SU-DHL-6 (cell line): ENCODE results near the gene SLC44A5.

Experiments
- CTCF ChIP-seq: fragments of 200-600 bp; sonication (generic); IDR thresholded peaks from one replicate; pipeline ENCODE4 v1.5.1; 2017; ENCODE audit warnings: antibody characterized with exemption, mild to moderate bottlenecking, low read length, moderate library complexity; ENCODE audit not compliant: insufficient read depth, poor library complexity, severe bottlenecking
- EZH2phosphoT487 ChIP-seq: fragments of 200-600 bp; sonication (generic), shearing (Covaris generic); conservative IDR thresholded peaks from 2 replicates; pipeline ENCODE4 v1.6.1; 2018; ENCODE audit warnings: mild to moderate bottlenecking, antibody characterized with exemption, low read length, moderate library complexity, mixed read lengths

- TF ChIP-seq CTCF = no peak
- no peak for TF ChIP-seq EZH2phosphoT487
These were observed 373.6 kb downstream of the SLC44A5 start for GRCh38 chr1:75237316-75237715.
